GM21360 (cell line): ENCODE data around the gene ZNF341.
"Not testable (repeated sequence)": the region's sequence is repeated elsewhere in the genome, so short reads cannot be mapped to it uniquely, and the experiment has no call there.

ENCODE experiments used
- ATAC-seq: cut with Tn5 transposase; IDR thresholded peaks from one replicate; pipeline ENCODE4 v1.9.1; 2021; ENCODE audit warnings: mild to moderate bottlenecking, moderate library complexity; ENCODE audit not compliant: unreplicated experiment

The ZNF341 gene

GRCh38 chr20:33727806-33728205 lies 4.0 kb upstream of the ZNF341 start:
- no peak for ATAC-seq

- no peak for ATAC-seq
These were observed 3.3 kb upstream of the ZNF341 start for GRCh38 chr20:33728463-33728862.

GRCh38 chr20:33729101-33729500 lies 2.7 kb upstream of the ZNF341 start:
- no peak for ATAC-seq

GRCh38 chr20:33730946-33731692 lies 677 bp upstream of the ZNF341 start:
- no peak for ATAC-seq

GRCh38 chr20:33732166-33732970 lies 572 bp downstream of the ZNF341 start:
- peak; percentile 33 for ATAC-seq

- ATAC-seq, result no peak
These were observed 2.1 kb downstream of the ZNF341 start for GRCh38 chr20:33733654-33734576.

- no peak for ATAC-seq
These were observed 5.2 kb downstream of the ZNF341 start for GRCh38 chr20:33736962-33737361.

- ATAC-seq, result no peak
These were observed 7.7 kb downstream of the ZNF341 start for GRCh38 chr20:33739493-33739892.

- ATAC-seq, result no peak
These were observed 8.4 kb downstream of the ZNF341 start for GRCh38 chr20:33740189-33740588.

GRCh38 chr20:33744181-33744580 lies 12.4 kb downstream of the ZNF341 start:
- ATAC-seq, result no peak

GRCh38 chr20:33744773-33745385 lies 13.1 kb downstream of the ZNF341 start:
- ATAC-seq, result no peak

- no peak for ATAC-seq
These were observed 14.7 kb downstream of the ZNF341 start for GRCh38 chr20:33746325-33746998.

- ATAC-seq, result no peak
These were observed 20.0 kb downstream of the ZNF341 start for GRCh38 chr20:33751775-33752174.

GRCh38 chr20:33753143-33753542 lies 21.3 kb downstream of the ZNF341 start:
- no peak for ATAC-seq

GRCh38 chr20:33753763-33754162 lies 22.0 kb downstream of the ZNF341 start:
- no peak for ATAC-seq

- not testable (repeated sequence) for ATAC-seq
These were observed 24.2 kb downstream of the ZNF341 start for GRCh38 chr20:33755936-33756490.

- ATAC-seq, result no peak
These were observed 25.2 kb downstream of the ZNF341 start for GRCh38 chr20:33757046-33757445.

- ATAC-seq, result no peak
These were observed 25.7 kb downstream of the ZNF341 start for GRCh38 chr20:33757458-33757857.

GRCh38 chr20:33761698-33762250 lies 30.0 kb downstream of the ZNF341 start:
- no peak for ATAC-seq

GRCh38 chr20:33765099-33765498 lies 33.3 kb downstream of the ZNF341 start:
- no peak for ATAC-seq
